ENCODE measurements around the gene SEPSECS. TPM values are rescaled to one million over a fixed set of nuclear protein-coding genes. Genes with fewer than 3 reads are reported as not detected.

SEPSECS gene
- 10 to 100 TPM; 18.5 to 26.6 (median 20.7) TPM for total RNA-seq
- total RNA-seq (2013): 24.1 TPM

DNA sequence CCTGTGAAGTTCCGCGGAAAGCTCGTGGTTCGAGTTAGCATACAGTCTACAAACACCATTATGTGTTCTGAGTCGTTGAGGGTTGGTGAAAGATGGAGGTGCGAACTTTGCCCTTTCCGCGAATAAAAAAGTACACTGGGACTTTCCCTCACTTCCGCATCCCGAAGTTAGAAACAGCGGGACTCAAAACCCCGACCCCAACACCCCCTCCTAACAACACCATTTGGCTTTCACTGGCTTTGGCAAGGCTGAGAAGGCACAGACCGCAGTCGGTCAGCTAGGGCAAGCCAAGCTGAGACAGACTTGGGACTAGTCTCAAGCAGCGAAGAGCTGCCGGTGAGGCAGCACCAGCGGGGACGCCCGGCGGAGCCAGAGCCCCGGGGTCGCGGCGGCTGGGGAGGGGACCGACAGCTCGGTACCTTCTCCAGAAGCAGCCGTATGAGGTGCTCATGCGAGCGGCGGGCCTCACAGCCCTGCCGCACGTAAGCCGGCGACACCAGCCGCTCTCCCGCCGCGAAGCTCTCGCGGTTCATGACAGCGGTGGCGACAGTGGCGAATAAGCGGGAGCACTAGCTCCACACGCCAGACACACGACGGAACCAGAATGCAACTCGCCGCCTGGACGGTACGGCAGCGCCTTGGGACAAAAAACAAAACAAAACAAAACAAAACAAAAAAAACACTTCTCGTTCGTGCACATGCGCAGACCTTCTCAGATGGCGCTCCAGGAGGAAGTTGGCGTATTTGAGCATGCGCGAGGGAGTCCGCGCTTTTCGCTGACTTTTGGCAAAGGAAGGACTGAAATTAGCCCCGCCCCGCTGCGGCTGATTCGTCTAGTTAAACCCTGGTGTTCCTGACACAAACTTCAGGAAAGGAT, at the start of gene SEPSECS:
SEPSECS (minus strand) TSS at position 613 of the 877 bp plus-strand sequence; CDS start at position 533, 80 bp downstream.
- peak within 1 kb of the TSS; percentile 86 for H3K4me3 ChIP-seq (ENCODE audit: low read length)
- no peaks in the 10 kb centered on the region for H3K9me3 Mint-ChIP-seq
- H3K36me3 ChIP-seq (ENCODE audit: control insufficient read depth, insufficient read depth, low read length): peaks cover 9% of the 10 kb centered on the region
- WGBS (ENCODE audit: insufficient coverage): under 1% methylated on average over 64 of the region's 66 CpGs
- H3K27ac ChIP-seq (ENCODE audit: low read length): peak within 1 kb of the TSS; percentile 97
- no peak for TF ChIP-seq CTCF (IDR thresholded peaks at IDR 0.05)
- peak within 1 kb of the TSS; percentile 94 to 97 for H3K27ac Mint-ChIP-seq
- intact Hi-C loops (cut with micrococcal nuclease): loop anchor here (1.0 to 10.0 kb wide), 3 partner anchors 74 to 215 kb away; partner anchors contain the start of genes ANAPC4, PI4K2B and ZCCHC4
- H3K4me1 ChIP-seq (ENCODE audit: control insufficient read depth, insufficient read depth, low read length): peaks cover 17% of the 10 kb centered on the region
- ATAC-seq (peak; percentile 74 to 91 (median 85)), DNase-seq (peak; percentile 87 to 99)
- no peaks in the 10 kb centered on the region for H3K9me3 ChIP-seq (ENCODE audit: control insufficient read depth, insufficient read depth, low read length)
- no peaks in the 10 kb centered on the region for H3K27me3 Mint-ChIP-seq (ENCODE audit: low read depth in 2 of 2)
- H3K36me3 Mint-ChIP-seq: peaks cover 5% of the 10 kb centered on the region
- peaks cover 44 to 51% of the 10 kb centered on the region in 2 donors for H3K4me1 Mint-ChIP-seq
- peak within 1 kb of the TSS; percentile 87 for H3K4me3 Mint-ChIP-seq
- H3K27me3 ChIP-seq (ENCODE audit: control insufficient read depth, insufficient read depth, low read length): no peaks in the 10 kb centered on the region

GRCh38 chr4:25209702-25210101, 49.5 kb upstream of the SEPSECS start:
- no peak for ATAC-seq
- Histone ChIP-seq H3K4me3 (ENCODE audit: low read length) (no peak overlapping the region), H3K27me3 (ENCODE audit: control insufficient read depth, insufficient read depth, low read length) (no peaks in the 10 kb centered on the region), H3K27ac (ENCODE audit: low read length) (no peak overlapping the region), H3K9me3 (ENCODE audit: control insufficient read depth, insufficient read depth, low read length) (peaks cover 3% of the 10 kb centered on the region), H3K4me1 (ENCODE audit: control insufficient read depth, insufficient read depth, low read length) (no peaks in the 10 kb centered on the region), H3K36me3 (ENCODE audit: control insufficient read depth, insufficient read depth, low read length) (no peaks in the 10 kb centered on the region)
- TF ChIP-seq CTCF (IDR thresholded peaks at IDR 0.05): no peak
- H3K27me3 Mint-ChIP-seq (ENCODE audit: low read depth in 2 of 2): no peaks in the 10 kb centered on the region
- intact Hi-C loops (cut with micrococcal nuclease): no loop called here
- H3K27ac Mint-ChIP-seq: no peak overlapping the region
- no peak overlapping the region for H3K4me3 Mint-ChIP-seq
- no peak for DNase-seq
- H3K36me3 Mint-ChIP-seq: no peaks in the 10 kb centered on the region
- H3K9me3 Mint-ChIP-seq: no peaks in the 10 kb centered on the region
- peaks cover 0 to 6% of the 10 kb centered on the region in 2 donors for H3K4me1 Mint-ChIP-seq
- no CpG with 5 or more reads among the region's 1 CpG for WGBS (ENCODE audit: insufficient coverage)

GRCh38 chr4:25207997-25208396, 47.7 kb upstream of the SEPSECS start:
- TF ChIP-seq CTCF (IDR thresholded peaks at IDR 0.05): no peak

More at GRCh38 chr4:25207997-25208396, 47.7 kb upstream of the SEPSECS start:
- intact Hi-C loops (cut with micrococcal nuclease): no loop called here
- Mint-ChIP-seq H3K4me1 (peaks cover 0 to 10% of the 10 kb centered on the region in 2 donors), H3K9me3 (no peaks in the 10 kb centered on the region), H3K4me3 (no peak overlapping the region), H3K36me3 (no peaks in the 10 kb centered on the region), H3K27ac (no peak overlapping the region), H3K27me3 (ENCODE audit: low read depth in 2 of 2) (no peaks in the 10 kb centered on the region)
- Histone ChIP-seq H3K27ac (ENCODE audit: low read length) (no peak overlapping the region), H3K4me1 (ENCODE audit: control insufficient read depth, insufficient read depth, low read length) (no peaks in the 10 kb centered on the region), H3K4me3 (ENCODE audit: low read length) (no peak overlapping the region), H3K9me3 (ENCODE audit: control insufficient read depth, insufficient read depth, low read length) (peaks cover 3% of the 10 kb centered on the region), H3K36me3 (ENCODE audit: control insufficient read depth, insufficient read depth, low read length) (no peaks in the 10 kb centered on the region), H3K27me3 (ENCODE audit: control insufficient read depth, insufficient read depth, low read length) (no peaks in the 10 kb centered on the region)
- WGBS (ENCODE audit: insufficient coverage): no CpG with 5 or more reads among the region's 1 CpG
- ATAC-seq (peak in 1 of 3 donors; percentile 24), DNase-seq (no peak)
